Liver (tissue), 9 donors: ENCODE data around the gene SLC28A2. TPM values are rescaled to one million over a fixed set of nuclear protein-coding genes. Genes with fewer than 3 reads are reported as not detected.

Source experiments
- DNase-seq: peaks from one replicate; pipeline ENCODE4 v3.0.0-alpha.2; 2017; ENCODE audit warnings: low spot score
- H3K27ac ChIP-seq, 2 donors: one replicate each; pipeline ENCODE4 v1.7.0; 2013; ENCODE audit warnings: inconsistent platforms in 2 of 2, low read length in 2 of 2, control low read depth in 1 of 2, low read depth in 1 of 2, mild to moderate bottlenecking in 1 of 2
- H3K27me3 ChIP-seq, 4 donors: one replicate each; pipeline versions ENCODE4 v1.6.1 to v1.7.0; 2013; ENCODE audit warnings: low read length in 3 of 4, inconsistent platforms in 1 of 4, mild to moderate bottlenecking in 1 of 4, moderate library complexity in 1 of 4; ENCODE audit not compliant: control insufficient read depth in 4 of 4, insufficient read depth in 4 of 4
- H3K36me3 ChIP-seq, 4 donors: one replicate each; pipeline versions ENCODE4 v1.6.1 to v1.7.0; 2013; ENCODE audit warnings: low read length in 3 of 4, mild to moderate bottlenecking in 3 of 4, low read depth in 1 of 4, moderate library complexity in 1 of 4; ENCODE audit not compliant: control insufficient read depth in 4 of 4, insufficient read depth in 3 of 4
- H3K4me1 ChIP-seq, 4 donors: one replicate each; pipeline versions ENCODE4 v1.6.1 to v1.7.0; 2013; ENCODE audit warnings: low read length in 3 of 4, mild to moderate bottlenecking in 3 of 4, moderate library complexity in 1 of 4; ENCODE audit not compliant: control insufficient read depth in 4 of 4, insufficient read depth in 4 of 4
- H3K4me3 ChIP-seq, 3 donors: one replicate each; pipeline versions ENCODE4 v1.6.1 to v1.7.0; 2013; ENCODE audit warnings: low read length in 3 of 3, control low read depth in 1 of 3, low read depth in 1 of 3, mild to moderate bottlenecking in 1 of 3
- H3K9ac ChIP-seq, 2 donors: one replicate each; pipeline ENCODE4 v1.7.0; 2013; ENCODE audit warnings: low read length in 2 of 2, mild to moderate bottlenecking in 2 of 2, moderate library complexity in 2 of 2, control low read depth in 1 of 2, low read depth in 1 of 2
- H3K9me3 ChIP-seq, 4 donors: one replicate each; pipeline versions ENCODE4 v1.6.1 to v1.7.0; 2013; ENCODE audit warnings: low read length in 3 of 4; ENCODE audit not compliant: control insufficient read depth in 4 of 4
- EGR1 ChIP-seq, 2 donors: IDR thresholded peaks; 2 replicates each; pipeline ENCODE4 v1.6.1; 2016 to 2018; ENCODE audit warnings: antibody characterized with exemption in 2 of 2, low read depth in 2 of 2
- FOXA1 ChIP-seq: IDR thresholded peaks from 2 replicates; pipeline ENCODE4 v1.6.1; 2016; ENCODE audit warnings: antibody characterized with exemption
- FOXA2 ChIP-seq: IDR thresholded peaks from 2 replicates; pipeline ENCODE4 v1.6.1; 2016; ENCODE audit warnings: antibody characterized with exemption
- GABPA ChIP-seq, 2 donors: IDR thresholded peaks in 1 of 2; conservative IDR thresholded peaks in 1 of 2; 2 replicates each; pipeline ENCODE4 v1.6.1; 2016; ENCODE audit warnings: antibody characterized with exemption in 2 of 2, mild to moderate bottlenecking in 1 of 2, moderate library complexity in 1 of 2
- HNF4A ChIP-seq, 2 donors: conservative IDR thresholded peaks; 2 replicates each; pipeline ENCODE4 v1.6.1; 2016; ENCODE audit warnings: antibody characterized with exemption in 2 of 2, mild to moderate bottlenecking in 2 of 2
- HNF4G ChIP-seq: IDR thresholded peaks from 2 replicates; pipeline ENCODE4 v1.6.1; 2016; ENCODE audit warnings: antibody characterized with exemption
- JUND ChIP-seq, 2 donors: IDR thresholded peaks; 2 replicates each; pipeline ENCODE4 v1.6.1; 2016; ENCODE audit warnings: antibody characterized with exemption in 2 of 2
- NR2F2 ChIP-seq: IDR thresholded peaks from 2 replicates; pipeline ENCODE4 v1.6.1; 2016; ENCODE audit warnings: antibody characterized with exemption
- REST ChIP-seq: IDR thresholded peaks from 2 replicates; pipeline ENCODE4 v1.6.1; 2016; ENCODE audit warnings: antibody characterized with exemption, mild to moderate bottlenecking
- RXRA ChIP-seq, 2 donors: IDR thresholded peaks; 2 replicates each; pipeline ENCODE4 v1.6.1; 2017 to 2018; ENCODE audit warnings: antibody characterized with exemption in 2 of 2, mild to moderate bottlenecking in 1 of 2
- TAF1 ChIP-seq: conservative IDR thresholded peaks from 2 replicates; pipeline ENCODE4 v1.6.1; 2016; ENCODE audit warnings: antibody characterized with exemption, mild to moderate bottlenecking
- YY1 ChIP-seq: IDR thresholded peaks from 2 replicates; pipeline ENCODE4 v1.6.1; 2016; ENCODE audit warnings: antibody characterized with exemption, mild to moderate bottlenecking
- ZBTB33 ChIP-seq: IDR thresholded peaks from 2 replicates; pipeline ENCODE4 v1.6.1; 2016; ENCODE audit warnings: antibody characterized with exemption
- WGBS: extraction: QIAGEN DNeasy Blood & Tissue Kit; methylation state at CpG from one replicate; pipeline ENCODE4 v1.1.7; 2013; 5-methylcytosine and 5-hydroxymethylcytosine counted together
- polyA plus RNA-seq, 2 donors: library from polyadenylated mRNA; stranded (reverse) in 1 of 2; unstranded in 1 of 2; fragments of 200-250 nt in 1 of 2; fragments of >200 nt in 1 of 2; fragmentation: Nextera tagmentation in 1 of 2; extraction: Ambion mirVana in 1 of 2; gene quantifications; one replicate each; pipeline versions ENCODE4 v1.2.1 to v1.2.3, GENCODE V29; 2013 to 2015
- total RNA-seq, 2 donors: library from RNA; depleted of rRNA; stranded (reverse); fragments of >200 nt; gene quantifications; one replicate each; pipeline ENCODE4 v1.2.3, GENCODE V29; 2014
- TF ChIP-seq, protein P1 (sequence below): IDR thresholded peaks from 2 replicates; pipeline ENCODE4 v1.6.1; 2016; ENCODE audit warnings: antibody characterized with exemption
- TF ChIP-seq, protein P2 (sequence below): fragments of 150-350 bp; IDR thresholded peaks from 2 replicates; pipeline ENCODE4 v1.5.1; 2017; ENCODE audit warnings: improper control_type of control experiment, low read depth, low read length; ENCODE audit not compliant: missing input control
- TF ChIP-seq, protein P3 (sequence below): IDR thresholded peaks from 2 replicates; pipeline ENCODE4 v1.6.1; 2016; ENCODE audit warnings: antibody characterized with exemption
- donor health status: healthy.
- donor health status: healthy.
- donor health status: healthy.
- donor health status: healthy.
- donor health status: healthy.

The SLC28A2 gene
- total and polyA plus RNA-seq, 4 donors = under 0.01 to 0.19 (median 0.02) TPM; not detected in 1

DNA sequence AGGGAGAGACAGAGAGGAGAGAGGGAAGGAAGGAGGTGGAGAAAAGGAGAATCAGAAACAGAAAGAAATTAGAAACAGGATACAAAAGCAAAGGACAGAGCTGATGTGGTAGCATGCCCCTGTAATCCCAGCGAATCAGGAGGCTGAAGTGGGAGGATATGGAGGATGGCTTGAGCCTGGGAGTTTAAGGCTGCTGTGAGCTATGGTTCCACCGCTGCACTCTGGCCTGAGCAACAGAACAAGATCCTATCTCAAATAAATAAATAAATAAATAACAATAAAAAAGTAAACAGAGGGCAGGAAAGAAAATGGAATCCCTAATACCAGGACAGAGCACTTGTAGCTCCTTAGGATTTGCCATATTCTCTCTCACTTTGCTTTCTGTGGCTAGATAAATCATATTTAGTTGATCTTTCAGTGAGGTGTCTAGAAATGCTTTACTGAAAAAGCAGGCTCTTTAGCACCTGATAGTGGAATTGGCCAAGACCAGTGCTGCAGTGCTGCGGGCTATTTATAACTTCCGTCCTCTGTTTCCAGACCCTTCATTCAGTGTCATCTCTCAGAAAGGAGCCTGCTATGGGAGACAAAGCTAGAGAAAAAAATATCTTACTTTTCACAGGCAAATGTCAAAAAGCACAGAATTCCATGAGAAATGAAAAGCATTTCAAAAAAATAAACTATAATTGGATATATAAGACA, 20.0 kb upstream of the SLC28A2 start:
- Histone ChIP-seq H3K9ac (no peak overlapping the region), H3K9me3 (peaks cover 0 to 2% (median 0%) of the 10 kb centered on the region in 4 donors), H3K27ac (no peak overlapping the region), H3K27me3 (no peaks in the 10 kb centered on the region), H3K36me3 (no peaks in the 10 kb centered on the region), H3K4me1 (peaks cover 2 to 9% (median 4%) of the 10 kb centered on the region in 4 donors), H3K4me3 (no peak overlapping the region)
- no peak for DNase-seq
- TF ChIP-seq HNF4A (conservative IDR thresholded peaks at IDR 0.05) (no peak), HNF4G (no peak), EGR1 (IDR thresholded peaks at IDR 0.05; ENCODE audit: low read depth in 2 of 2) (no peak), JUND (IDR thresholded peaks at IDR 0.05) (no peak), NR2F2 (no peak), REST (no peak), FOXA1 (no peak), GABPA (IDR thresholded peaks at IDR 0.05 in 1 of 2, conservative IDR thresholded peaks at IDR 0.05 in 1 of 2) (no peak)
- TF ChIP-seq, protein P1, sequence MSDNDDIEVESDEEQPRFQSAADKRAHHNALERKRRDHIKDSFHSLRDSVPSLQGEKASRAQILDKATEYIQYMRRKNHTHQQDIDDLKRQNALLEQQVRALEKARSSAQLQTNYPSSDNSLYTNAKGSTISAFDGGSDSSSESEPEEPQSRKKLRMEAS = no peak
- TF ChIP-seq, protein P2, sequence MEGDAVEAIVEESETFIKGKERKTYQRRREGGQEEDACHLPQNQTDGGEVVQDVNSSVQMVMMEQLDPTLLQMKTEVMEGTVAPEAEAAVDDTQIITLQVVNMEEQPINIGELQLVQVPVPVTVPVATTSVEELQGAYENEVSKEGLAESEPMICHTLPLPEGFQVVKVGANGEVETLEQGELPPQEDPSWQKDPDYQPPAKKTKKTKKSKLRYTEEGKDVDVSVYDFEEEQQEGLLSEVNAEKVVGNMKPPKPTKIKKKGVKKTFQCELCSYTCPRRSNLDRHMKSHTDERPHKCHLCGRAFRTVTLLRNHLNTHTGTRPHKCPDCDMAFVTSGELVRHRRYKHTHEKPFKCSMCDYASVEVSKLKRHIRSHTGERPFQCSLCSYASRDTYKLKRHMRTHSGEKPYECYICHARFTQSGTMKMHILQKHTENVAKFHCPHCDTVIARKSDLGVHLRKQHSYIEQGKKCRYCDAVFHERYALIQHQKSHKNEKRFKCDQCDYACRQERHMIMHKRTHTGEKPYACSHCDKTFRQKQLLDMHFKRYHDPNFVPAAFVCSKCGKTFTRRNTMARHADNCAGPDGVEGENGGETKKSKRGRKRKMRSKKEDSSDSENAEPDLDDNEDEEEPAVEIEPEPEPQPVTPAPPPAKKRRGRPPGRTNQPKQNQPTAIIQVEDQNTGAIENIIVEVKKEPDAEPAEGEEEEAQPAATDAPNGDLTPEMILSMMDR = no peak
- WGBS = 92% methylated on average over 4 of the region's 4 CpGs

- Histone ChIP-seq H3K9ac (no peak overlapping the region), H3K27me3 (no peaks in the 10 kb centered on the region), H3K36me3 (no peaks in the 10 kb centered on the region), H3K9me3 (peaks cover 0 to 2% (median 1%) of the 10 kb centered on the region in 4 donors), H3K4me3 (no peak overlapping the region), H3K27ac (no peak overlapping the region), H3K4me1 (peaks cover 2 to 9% (median 4%) of the 10 kb centered on the region in 4 donors)
- no peak for DNase-seq
- 76% methylated on average over 11 of the region's 11 CpGs for WGBS
- no peak for TF ChIP-seq JUND (IDR thresholded peaks at IDR 0.05)
- no peak for TF ChIP-seq FOXA2
- no peak for TF ChIP-seq HNF4A (conservative IDR thresholded peaks at IDR 0.05)
- TF ChIP-seq NR2F2 = no peak
- TF ChIP-seq, protein P1 = no peak
- no peak for TF ChIP-seq YY1
- TF ChIP-seq ZBTB33 = no peak
- TF ChIP-seq TAF1 = no peak
- TF ChIP-seq REST = no peak
- TF ChIP-seq, protein P3, sequence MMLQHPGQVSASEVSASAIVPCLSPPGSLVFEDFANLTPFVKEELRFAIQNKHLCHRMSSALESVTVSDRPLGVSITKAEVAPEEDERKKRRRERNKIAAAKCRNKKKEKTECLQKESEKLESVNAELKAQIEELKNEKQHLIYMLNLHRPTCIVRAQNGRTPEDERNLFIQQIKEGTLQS = no peak
- TF ChIP-seq HNF4G = no peak
- TF ChIP-seq GABPA (IDR thresholded peaks at IDR 0.05 in 1 of 2, conservative IDR thresholded peaks at IDR 0.05 in 1 of 2) = no peak
- no peak for TF ChIP-seq RXRA (IDR thresholded peaks at IDR 0.05)
Measured at GRCh38 chr15:45234562-45235235, 17.3 kb upstream of the SLC28A2 start.
